Measurements from ENCODE around the gene BHLHE40. TPM values are rescaled to one million over a fixed set of nuclear protein-coding genes. Genes with fewer than 3 reads are reported as not detected.

BHLHE40 gene
- polyA plus RNA-seq, 1 of the 3 experiments (the other 2 are of a cell fraction): 62.2 TPM

DNA sequence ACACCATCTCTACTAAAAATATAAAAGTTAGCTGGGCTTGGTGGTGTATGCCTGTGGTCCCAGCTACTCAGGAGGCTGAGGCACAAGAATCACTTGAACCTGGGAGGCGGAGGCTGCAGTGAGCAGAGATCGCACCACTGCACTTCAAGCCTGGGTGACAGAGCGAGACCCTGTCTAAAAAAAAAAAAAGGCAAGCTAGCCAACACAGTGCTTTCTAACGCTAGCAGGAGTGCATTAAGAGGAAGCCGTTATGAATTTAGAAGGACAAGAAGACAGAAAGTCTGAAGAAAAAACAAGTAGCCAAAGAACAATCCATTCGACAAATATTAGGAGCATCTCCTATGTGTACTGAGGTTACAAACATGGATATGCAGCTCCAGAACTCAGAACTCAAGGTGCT lies 28.6 kb downstream of the BHLHE40 start:
- ChIA-PET CTCF (interaction anchor here (0.9 kb wide), 1 partner anchor 296 kb away, joined by 3 read pairs; no protein-coding TSS in a partner anchor), POLR2A (no interaction called here)

DNA sequence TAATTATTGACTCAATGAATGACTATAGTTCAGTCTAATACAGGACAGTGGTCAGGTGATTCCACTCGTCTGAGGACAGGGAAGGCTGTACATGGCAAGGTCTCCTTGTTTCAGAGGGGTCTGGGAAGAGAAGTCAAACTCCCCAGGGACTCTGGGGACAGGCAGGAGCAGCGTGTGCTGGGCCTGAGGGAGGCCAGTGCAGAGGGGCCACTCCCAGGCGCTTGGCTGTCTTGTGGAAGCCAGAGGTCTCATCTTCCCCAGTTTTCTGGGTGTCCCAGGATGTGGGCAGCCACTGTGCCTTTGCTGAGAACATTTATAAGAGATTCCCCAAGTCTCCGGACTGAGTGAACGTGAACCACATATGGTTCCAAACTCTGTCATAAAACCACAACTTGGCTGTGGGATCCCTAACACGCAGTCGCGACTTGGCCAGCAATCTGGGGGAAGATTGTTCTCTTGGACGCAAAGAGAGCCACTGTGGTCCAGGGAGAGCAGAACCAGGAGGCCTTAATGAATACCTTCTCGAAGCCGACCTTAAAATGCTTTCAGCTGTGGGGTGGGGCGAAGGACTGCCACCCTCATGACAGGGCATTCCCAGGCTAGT lies 30.4 kb downstream of the BHLHE40 start:
- CTCF ChIA-PET: interaction anchor here (0.9 to 3.1 kb wide), 2 partner anchors 17 to 29 kb away, joined by 4 to 8 read pairs; no protein-coding TSS in a partner anchor
- no peak for TF ChIP-seq TEAD4 (IDR thresholded peaks at IDR 0.05; ENCODE audit: borderline replicate concordance, insufficient read depth)
- Histone ChIP-seq H3K27me3 (ENCODE audit: insufficient read depth) (no peaks in the 10 kb centered on the region), H2AFZ (ENCODE audit: low read depth) (no peak overlapping the region), H4K20me1 (ENCODE audit: insufficient read depth) (no peaks in the 10 kb centered on the region), H3K9me2 (no peaks in the 10 kb centered on the region), H3K36me3 (replicated peaks in 1 of 2; ENCODE audit: control insufficient read depth in 1 of 2, insufficient read depth in 2 of 2, low read length in 1 of 2) (no peaks in the 10 kb centered on the region), H3K9me3 (no peaks in the 10 kb centered on the region), H3K9ac (no peak overlapping the region), H3F3A (replicated peaks; ENCODE audit: insufficient read depth) (no peaks in the 10 kb centered on the region), H3K27ac (ENCODE audit: low read depth in 2 of 2, low read length in 1 of 2) (no peak overlapping the region), H3K4me1 (ENCODE audit: control insufficient read depth in 1 of 2, insufficient read depth in 2 of 2, low read depth in 1 of 2, low read length in 1 of 2) (no peaks in the 10 kb centered on the region; a peak in 1 of 4 replicates), H3K79me2 (ENCODE audit: insufficient read depth) (no peaks in the 10 kb centered on the region), H3K4me2 (no peak overlapping the region), H3K4me3 (ENCODE audit: low read depth in 2 of 2, low read length in 1 of 2) (no peak overlapping the region)
- WGBS (ENCODE audit: low lambda C conversion rate): 88% methylated on average over 10 of the region's 12 CpGs
- no peak for DNase-seq
- POLR2A ChIA-PET: no interaction called here

More for the DNA sequence above, 28.6 kb downstream of the BHLHE40 start:
- Histone ChIP-seq H4K20me1 (ENCODE audit: insufficient read depth) (no peaks in the 10 kb centered on the region), H3K4me3 (ENCODE audit: low read depth in 2 of 2, low read length in 1 of 2) (no peak overlapping the region), H3K4me1 (ENCODE audit: control insufficient read depth in 1 of 2, insufficient read depth in 2 of 2, low read depth in 1 of 2, low read length in 1 of 2) (no peaks in the 10 kb centered on the region; a peak in 1 of 4 replicates), H3K9ac (no peak overlapping the region), H3K36me3 (replicated peaks in 1 of 2; ENCODE audit: control insufficient read depth in 1 of 2, insufficient read depth in 2 of 2, low read length in 1 of 2) (no peaks in the 10 kb centered on the region), H3K27ac (ENCODE audit: low read depth in 2 of 2, low read length in 1 of 2) (no peak overlapping the region), H3K4me2 (no peak overlapping the region), H3K9me3 (no peaks in the 10 kb centered on the region), H3K27me3 (ENCODE audit: insufficient read depth) (no peaks in the 10 kb centered on the region), H3K79me2 (ENCODE audit: insufficient read depth) (no peaks in the 10 kb centered on the region), H3F3A (replicated peaks; ENCODE audit: insufficient read depth) (no peaks in the 10 kb centered on the region), H3K9me2 (no peaks in the 10 kb centered on the region), H2AFZ (ENCODE audit: low read depth) (no peak overlapping the region)
- 86% methylated on average over 6 of the region's 6 CpGs for WGBS (ENCODE audit: low lambda C conversion rate)
- DNase-seq: no peak
- TF ChIP-seq EZH2phosphoT487 (IDR thresholded peaks at IDR 0.05; ENCODE audit: borderline replicate concordance, low read depth): no peak
- no peak for TF ChIP-seq RCOR1 (IDR thresholded peaks at IDR 0.05; ENCODE audit: low read length)
- no peak for TF ChIP-seq ELF1 (IDR thresholded peaks at IDR 0.05)
- no peak for TF ChIP-seq MXI1 (IDR thresholded peaks at IDR 0.05; ENCODE audit: low read depth, low read length)

DNA sequence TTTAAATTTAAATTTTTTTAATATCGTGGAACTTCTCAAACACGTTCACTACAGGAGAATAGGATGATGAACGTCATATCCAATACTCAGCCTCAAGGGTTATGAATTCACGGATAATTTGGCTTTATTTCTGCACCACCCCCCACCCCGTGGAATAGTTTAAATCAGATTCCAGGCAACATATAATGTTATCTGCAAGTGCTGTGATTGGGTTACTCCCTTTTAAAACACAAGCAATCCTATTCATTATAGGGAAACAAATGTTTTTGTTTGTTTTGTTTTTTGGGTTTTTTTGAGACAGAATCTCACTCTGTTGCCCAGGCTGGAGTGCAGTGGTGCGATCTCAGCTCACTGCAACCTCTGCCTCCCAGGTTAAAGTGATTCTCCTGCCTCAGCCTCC lies 30.9 kb downstream of the BHLHE40 start:
- Histone ChIP-seq H3K9me2 (no peaks in the 10 kb centered on the region), H3K36me3 (replicated peaks in 1 of 2; ENCODE audit: control insufficient read depth in 1 of 2, insufficient read depth in 2 of 2, low read length in 1 of 2) (no peaks in the 10 kb centered on the region), H3K4me2 (no peak overlapping the region), H3K4me1 (ENCODE audit: control insufficient read depth in 1 of 2, insufficient read depth in 2 of 2, low read depth in 1 of 2, low read length in 1 of 2) (no peaks in the 10 kb centered on the region; a peak in 1 of 4 replicates), H3K27me3 (ENCODE audit: insufficient read depth) (no peaks in the 10 kb centered on the region), H3K4me3 (ENCODE audit: low read depth in 2 of 2, low read length in 1 of 2) (no peak overlapping the region), H3K27ac (ENCODE audit: low read depth in 2 of 2, low read length in 1 of 2) (no peak overlapping the region), H3F3A (replicated peaks; ENCODE audit: insufficient read depth) (no peaks in the 10 kb centered on the region), H3K79me2 (ENCODE audit: insufficient read depth) (no peaks in the 10 kb centered on the region), H3K9me3 (no peaks in the 10 kb centered on the region), H3K9ac (no peak overlapping the region), H4K20me1 (ENCODE audit: insufficient read depth) (no peaks in the 10 kb centered on the region), H2AFZ (ENCODE audit: low read depth) (no peak overlapping the region)
- TF ChIP-seq RAD21 (IDR thresholded peaks at IDR 0.05; ENCODE audit: low read length): no peak
- TF ChIP-seq RFX5 (IDR thresholded peaks at IDR 0.05; ENCODE audit: low read length): no peak
- no peak for TF ChIP-seq EZH2phosphoT487 (IDR thresholded peaks at IDR 0.05; ENCODE audit: borderline replicate concordance, low read depth)
- no peak for TF ChIP-seq RXRA (IDR thresholded peaks at IDR 0.05; ENCODE audit: borderline replicate concordance, low read depth)
- TF ChIP-seq CHD2 (IDR thresholded peaks at IDR 0.05; ENCODE audit: low read length, partially characterized antibody): no peak
- TF ChIP-seq GATA2 (CRISPR knock-in tag; IDR thresholded peaks at IDR 0.05): no peak
- TF ChIP-seq, protein P1, sequence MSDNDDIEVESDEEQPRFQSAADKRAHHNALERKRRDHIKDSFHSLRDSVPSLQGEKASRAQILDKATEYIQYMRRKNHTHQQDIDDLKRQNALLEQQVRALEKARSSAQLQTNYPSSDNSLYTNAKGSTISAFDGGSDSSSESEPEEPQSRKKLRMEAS (IDR thresholded peaks at IDR 0.05; ENCODE audit: low read depth): no peak
- TF ChIP-seq, protein P2, sequence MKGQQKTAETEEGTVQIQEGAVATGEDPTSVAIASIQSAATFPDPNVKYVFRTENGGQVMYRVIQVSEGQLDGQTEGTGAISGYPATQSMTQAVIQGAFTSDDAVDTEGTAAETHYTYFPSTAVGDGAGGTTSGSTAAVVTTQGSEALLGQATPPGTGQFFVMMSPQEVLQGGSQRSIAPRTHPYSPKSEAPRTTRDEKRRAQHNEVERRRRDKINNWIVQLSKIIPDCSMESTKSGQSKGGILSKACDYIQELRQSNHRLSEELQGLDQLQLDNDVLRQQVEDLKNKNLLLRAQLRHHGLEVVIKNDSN (IDR thresholded peaks at IDR 0.05; ENCODE audit: borderline replicate concordance, low read depth): no peak
- TF ChIP-seq, protein P3, sequence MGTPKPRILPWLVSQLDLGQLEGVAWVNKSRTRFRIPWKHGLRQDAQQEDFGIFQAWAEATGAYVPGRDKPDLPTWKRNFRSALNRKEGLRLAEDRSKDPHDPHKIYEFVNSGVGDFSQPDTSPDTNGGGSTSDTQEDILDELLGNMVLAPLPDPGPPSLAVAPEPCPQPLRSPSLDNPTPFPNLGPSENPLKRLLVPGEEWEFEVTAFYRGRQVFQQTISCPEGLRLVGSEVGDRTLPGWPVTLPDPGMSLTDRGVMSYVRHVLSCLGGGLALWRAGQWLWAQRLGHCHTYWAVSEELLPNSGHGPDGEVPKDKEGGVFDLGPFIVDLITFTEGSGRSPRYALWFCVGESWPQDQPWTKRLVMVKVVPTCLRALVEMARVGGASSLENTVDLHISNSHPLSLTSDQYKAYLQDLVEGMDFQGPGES (IDR thresholded peaks at IDR 0.05; ENCODE audit: low read depth, low read length): no peak
- WGBS (ENCODE audit: low lambda C conversion rate): 93% methylated on average over 6 of the region's 6 CpGs
- CTCF ChIA-PET: interaction anchor here (3.1 kb wide), 1 partner anchor 17 kb away, joined by 8 read pairs; no protein-coding TSS in a partner anchor
- DNase-seq: no peak
- POLR2A ChIA-PET: no interaction called here
